H9 (cell line): Measurements from ENCODE around the gene BMERB1. TPM values are rescaled to one million over a fixed set of nuclear protein-coding genes. Genes with fewer than 3 reads are reported as not detected.

Source experiments
- DNase-seq: peaks from one replicate; pipeline ENCODE4 v3.0.0-alpha.2; 2017
- H2AFZ ChIP-seq: one replicate; pipeline ENCODE4 v1.6.1; 2013; ENCODE audit warnings: mild to moderate bottlenecking, low read length, control low read depth, moderate library complexity
- H2AK5ac ChIP-seq: 2 replicates; pipeline ENCODE4 v1.6.1; 2013; ENCODE audit warnings: low read length, control low read depth, mixed read lengths; ENCODE audit not compliant: insufficient read length
- H2BK120ac ChIP-seq: one replicate; pipeline ENCODE4 v1.6.1; 2013; ENCODE audit warnings: low read depth, mild to moderate bottlenecking, low read length, control low read depth, inconsistent platforms; ENCODE audit not compliant: poor library complexity, severe bottlenecking
- H2BK12ac ChIP-seq: 2 replicates; pipeline ENCODE4 v1.6.1; 2013; ENCODE audit warnings: low read length, control low read depth, mixed read lengths, low read depth; ENCODE audit not compliant: insufficient read length
- H2BK15ac ChIP-seq: 2 replicates; pipeline ENCODE4 v1.6.1; 2013; ENCODE audit warnings: low read depth, low read length, control low read depth
- H2BK20ac ChIP-seq: one replicate; pipeline ENCODE4 v1.6.1; 2013; ENCODE audit warnings: low read depth, mild to moderate bottlenecking, low read length, control low read depth, inconsistent platforms; ENCODE audit not compliant: poor library complexity, severe bottlenecking
- H2BK5ac ChIP-seq: 2 replicates; pipeline ENCODE4 v1.6.1; 2013; ENCODE audit warnings: low read length, control low read depth, mixed read lengths; ENCODE audit not compliant: insufficient read length
- H3K14ac ChIP-seq: 2 replicates; pipeline ENCODE4 v1.6.1; 2013; ENCODE audit warnings: low read length, control low read depth; ENCODE audit not compliant: insufficient read depth
- H3K18ac ChIP-seq: 2 replicates; pipeline ENCODE4 v1.6.1; 2013; ENCODE audit warnings: low read depth, mild to moderate bottlenecking, mixed read lengths, low read length, control low read depth; ENCODE audit not compliant: insufficient read length
- H3K23ac ChIP-seq: 2 replicates; pipeline ENCODE4 v1.6.1; 2013; ENCODE audit warnings: low read length, control low read depth, mixed read lengths, low read depth; ENCODE audit not compliant: insufficient read length
- H3K23me2 ChIP-seq: 2 replicates; pipeline ENCODE4 v1.6.1; 2013; ENCODE audit warnings: low read depth, mild to moderate bottlenecking, mixed read lengths, low read length, control low read depth; ENCODE audit not compliant: insufficient read length, poor library complexity, severe bottlenecking
- H3K27ac ChIP-seq: 2 replicates; pipeline ENCODE4 v1.5.1; 2013; ENCODE audit warnings: low read length, control low read depth, mixed read lengths, low read depth; ENCODE audit not compliant: insufficient read length
- H3K27me3 ChIP-seq: 2 replicates; pipeline ENCODE4 v1.6.1; 2013; ENCODE audit warnings: low read length, control low read depth, inconsistent platforms; ENCODE audit not compliant: insufficient read depth
- H3K4ac ChIP-seq: 2 replicates; pipeline ENCODE4 v1.6.1; 2013; ENCODE audit warnings: low read depth, mild to moderate bottlenecking, control low read depth, inconsistent platforms, low read length, moderate library complexity
- H3K4me1 ChIP-seq: 2 replicates; pipeline ENCODE4 v1.6.1; 2013; ENCODE audit warnings: low read length, control low read depth, inconsistent platforms; ENCODE audit not compliant: insufficient read depth
- H3K4me2 ChIP-seq: 2 replicates; pipeline ENCODE4 v1.6.1; 2013; ENCODE audit warnings: low read length, control low read depth, mixed read lengths; ENCODE audit not compliant: insufficient read length, insufficient read depth
- H3K56ac ChIP-seq: 2 replicates; pipeline ENCODE4 v1.6.1; 2013; ENCODE audit warnings: low read depth, mild to moderate bottlenecking, mixed read lengths, low read length, control low read depth; ENCODE audit not compliant: insufficient read length
- H3K79me1 ChIP-seq: 2 replicates; pipeline ENCODE4 v1.6.1; 2013; ENCODE audit warnings: low read depth, mild to moderate bottlenecking, moderate library complexity, low read length, control low read depth, inconsistent platforms; ENCODE audit not compliant: insufficient read depth, poor library complexity, severe bottlenecking
- H3K79me2 ChIP-seq: 2 replicates; pipeline ENCODE4 v1.6.1; 2013; ENCODE audit warnings: low read length, control low read depth, inconsistent platforms; ENCODE audit not compliant: insufficient read depth
- H3K9ac ChIP-seq: 2 replicates; pipeline ENCODE4 v1.6.1; 2013; ENCODE audit warnings: low read length, control low read depth, mixed read lengths; ENCODE audit not compliant: insufficient read length; ENCODE audit errors: extremely low read depth
- H3K9me3 ChIP-seq: one replicate; pipeline ENCODE4 v1.6.1; 2013; ENCODE audit warnings: low read depth, low read length, inconsistent platforms; ENCODE audit not compliant: control insufficient read depth
- H3T11ph ChIP-seq: one replicate; pipeline ENCODE4 v1.6.1; 2013; ENCODE audit warnings: mild to moderate bottlenecking, low read length, control low read depth, inconsistent platforms
- H4K20me1 ChIP-seq: one replicate; pipeline ENCODE4 v1.6.1; 2013; ENCODE audit not compliant: control insufficient read depth, insufficient read length, insufficient read depth
- H4K5ac ChIP-seq: 2 replicates; pipeline ENCODE4 v1.6.1; 2013; ENCODE audit warnings: low read depth, mild to moderate bottlenecking, mixed read lengths, low read length, control low read depth; ENCODE audit not compliant: insufficient read length
- H4K8ac ChIP-seq: replicated peaks from 2 replicates; pipeline ENCODE4 v1.6.1; 2013; ENCODE audit warnings: low read length, control low read depth, mixed read lengths, low read depth; ENCODE audit not compliant: insufficient read length
- H4K91ac ChIP-seq: 2 replicates; pipeline ENCODE4 v1.6.1; 2013; ENCODE audit warnings: low read depth, mild to moderate bottlenecking, moderate library complexity, mixed read lengths, low read length, control low read depth; ENCODE audit not compliant: insufficient read length
- H3K27ac Mint-ChIP-seq, 3 experiments: 2 replicates in 2 of 3; 3 replicates in 1 of 3; pipeline ENCODE4 v1.8.0; 2020 to 2021; ENCODE audit warnings: mixed read lengths in 3 of 3, mild to moderate bottlenecking in 1 of 3, moderate library complexity in 1 of 3
- H3K27me3 Mint-ChIP-seq: 2 replicates; pipeline ENCODE4 v1.8.0; 2021; ENCODE audit warnings: low read depth, mild to moderate bottlenecking, moderate library complexity, mixed read lengths
- H3K36me3 Mint-ChIP-seq, 3 experiments: 2 replicates in 2 of 3; 3 replicates in 1 of 3; pipeline ENCODE4 v1.8.0; 2020 to 2021; ENCODE audit warnings: low read depth in 3 of 3, mixed read lengths in 3 of 3; ENCODE audit not compliant: insufficient read depth in 1 of 3
- H3K4me1 Mint-ChIP-seq, 2 experiments: 2 replicates each; pipeline ENCODE4 v1.8.0; 2020; ENCODE audit warnings: mixed read lengths in 2 of 2
- H3K4me3 Mint-ChIP-seq, 2 experiments: 2 replicates in 1 of 2; 3 replicates in 1 of 2; pipeline ENCODE4 v1.8.0; 2020 to 2021; ENCODE audit warnings: mild to moderate bottlenecking in 2 of 2, mixed read lengths in 2 of 2, moderate library complexity in 1 of 2
- H3K9me3 Mint-ChIP-seq, 2 experiments: 2 replicates in 1 of 2; 3 replicates in 1 of 2; pipeline ENCODE4 v1.8.0; 2020; ENCODE audit warnings: mild to moderate bottlenecking in 2 of 2, mixed read lengths in 2 of 2, moderate library complexity in 1 of 2
- CTCF ChIP-seq: fragments of 200-600 bp; sonication (generic); conservative IDR thresholded peaks from 3 replicates; pipeline ENCODE4 v1.8.0; 2021; ENCODE audit warnings: antibody characterized with exemption, mild to moderate bottlenecking
- WGBS: extraction: QIAGEN DNeasy Blood & Tissue Kit; methylation state at CpG from one replicate; pipeline ENCODE4 v1.1.7; 2013; ENCODE audit warnings: missing lambda C conversion rate, low lambda C conversion rate, mixed read lengths; ENCODE audit not compliant: insufficient read length; ENCODE audit errors: extremely low coverage; 5-methylcytosine and 5-hydroxymethylcytosine counted together
- total RNA-seq: library from RNA; stranded (reverse); gene quantifications from 2 replicates; pipeline ENCODE4 v1.2.1, GENCODE V29; 2021

Gene BMERB1
- total RNA-seq, 1 experiment from 2014 or later, result 19.5 TPM

GRCh38 chr16:15533386-15533785, 99.0 kb downstream of the BMERB1 start:
- H4K91ac ChIP-seq, result no peak overlapping the region
- no peaks in the 10 kb centered on the region for H3K4me1 ChIP-seq
- no peak overlapping the region for H4K5ac ChIP-seq
- no peaks in the 10 kb centered on the region for H3K9me3 ChIP-seq
- H3T11ph ChIP-seq, result no peak overlapping the region
- no peak for TF ChIP-seq CTCF
- no peak overlapping the region for H3K56ac ChIP-seq
- no peaks in the 10 kb centered on the region for H3K27me3 ChIP-seq
- H2BK12ac ChIP-seq, result no peak overlapping the region
- no peaks in the 10 kb centered on the region for H3K9me3 Mint-ChIP-seq
- H3K23ac ChIP-seq, result no peak overlapping the region
- no peak overlapping the region for H2BK20ac ChIP-seq
- H3K23me2 ChIP-seq, result no peaks in the 10 kb centered on the region
- H3K9ac ChIP-seq, result no peak overlapping the region
- no peak overlapping the region for H4K8ac ChIP-seq
- WGBS, result no CpG with 5 or more reads among the region's 4 CpGs
- no peaks in the 10 kb centered on the region for H3K36me3 Mint-ChIP-seq
- H2AK5ac ChIP-seq, result no peak overlapping the region
- H3K14ac ChIP-seq, result no peak overlapping the region
- no peaks in the 10 kb centered on the region for H3K27me3 Mint-ChIP-seq
- H2BK15ac ChIP-seq, result no peak overlapping the region
- H3K4me1 Mint-ChIP-seq, result no peaks in the 10 kb centered on the region
- H3K4ac ChIP-seq, result no peak overlapping the region
- no peak overlapping the region for H3K4me3 Mint-ChIP-seq
- DNase-seq, result peak; percentile 40
- H2BK120ac ChIP-seq, result no peak overlapping the region
- no peak overlapping the region for H3K18ac ChIP-seq
- no peak overlapping the region for H2AFZ ChIP-seq
- no peaks in the 10 kb centered on the region for H3K79me1 ChIP-seq
- H3K79me2 ChIP-seq, result no peaks in the 10 kb centered on the region
- no peaks in the 10 kb centered on the region for H4K20me1 ChIP-seq
- no peak overlapping the region for H3K27ac Mint-ChIP-seq
- no peak overlapping the region for H3K4me2 ChIP-seq
- no peak overlapping the region for H2BK5ac ChIP-seq
- H3K27ac ChIP-seq, result no peak overlapping the region
